Smooth muscle cell of the brain vasculature (primary cell): ENCODE measurements around the gene GLYR1.

Experiments
- DNase-seq: peaks from one replicate; pipeline ENCODE4 v3.0.0-alpha.2; 2012; ENCODE audit warnings: low read depth, low spot score

GLYR1 gene

GRCh38 chr16:4806280-4806679 is 40.8 kb downstream of the GLYR1 start:
- no peak for DNase-seq

- no peak for DNase-seq
Measured at GRCh38 chr16:4805231-4805630, 41.9 kb downstream of the GLYR1 start.

GRCh38 chr16:4803898-4804762 is 43.0 kb downstream of the GLYR1 start:
- DNase-seq: no peak

- no peak for DNase-seq
Measured at GRCh38 chr16:4803401-4803844, 43.7 kb downstream of the GLYR1 start.

GRCh38 chr16:4802659-4803287 is 44.3 kb downstream of the GLYR1 start:
- DNase-seq: peak; percentile 79

DNA sequence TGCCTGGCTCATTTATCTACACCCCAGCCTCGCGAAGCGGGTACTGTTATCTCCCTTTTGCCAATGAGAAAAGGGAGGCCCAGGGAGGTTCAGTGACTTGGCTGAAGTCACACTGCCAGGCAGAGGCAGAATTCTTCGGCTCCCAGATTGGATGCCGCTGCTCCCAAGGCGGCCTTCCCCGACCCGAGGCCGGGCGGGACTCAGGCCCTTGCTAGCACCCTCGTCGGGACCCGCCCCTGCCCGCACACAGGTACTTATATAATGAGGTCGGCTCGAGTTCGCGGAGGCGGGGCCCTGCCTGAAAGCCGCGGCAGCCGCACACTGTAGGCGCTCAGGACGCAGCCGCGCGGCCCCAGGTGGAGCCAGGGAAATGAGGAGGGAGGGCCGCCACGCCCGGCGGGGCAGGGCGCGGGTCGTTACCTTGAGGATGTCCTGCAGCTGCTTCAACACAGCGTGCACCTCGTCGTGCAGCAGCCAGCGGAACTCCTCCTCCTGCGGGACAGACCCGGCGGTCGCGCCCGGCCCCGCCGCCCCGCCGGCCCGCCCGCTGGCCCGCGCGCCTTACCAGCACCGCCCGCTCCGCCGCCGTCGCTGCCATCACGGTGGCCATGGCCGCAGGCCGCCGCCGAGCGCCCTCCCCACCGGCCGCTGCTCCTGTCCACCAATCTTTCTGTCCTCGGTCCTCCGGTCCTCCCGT is 45.0 kb downstream of the GLYR1 start, which contains the start of gene ROGDI:
ROGDI (minus strand) TSS at position 672 of the 697 bp plus-strand sequence; CDS start at position 610, 62 bp downstream.
- no peak for DNase-seq

DNA sequence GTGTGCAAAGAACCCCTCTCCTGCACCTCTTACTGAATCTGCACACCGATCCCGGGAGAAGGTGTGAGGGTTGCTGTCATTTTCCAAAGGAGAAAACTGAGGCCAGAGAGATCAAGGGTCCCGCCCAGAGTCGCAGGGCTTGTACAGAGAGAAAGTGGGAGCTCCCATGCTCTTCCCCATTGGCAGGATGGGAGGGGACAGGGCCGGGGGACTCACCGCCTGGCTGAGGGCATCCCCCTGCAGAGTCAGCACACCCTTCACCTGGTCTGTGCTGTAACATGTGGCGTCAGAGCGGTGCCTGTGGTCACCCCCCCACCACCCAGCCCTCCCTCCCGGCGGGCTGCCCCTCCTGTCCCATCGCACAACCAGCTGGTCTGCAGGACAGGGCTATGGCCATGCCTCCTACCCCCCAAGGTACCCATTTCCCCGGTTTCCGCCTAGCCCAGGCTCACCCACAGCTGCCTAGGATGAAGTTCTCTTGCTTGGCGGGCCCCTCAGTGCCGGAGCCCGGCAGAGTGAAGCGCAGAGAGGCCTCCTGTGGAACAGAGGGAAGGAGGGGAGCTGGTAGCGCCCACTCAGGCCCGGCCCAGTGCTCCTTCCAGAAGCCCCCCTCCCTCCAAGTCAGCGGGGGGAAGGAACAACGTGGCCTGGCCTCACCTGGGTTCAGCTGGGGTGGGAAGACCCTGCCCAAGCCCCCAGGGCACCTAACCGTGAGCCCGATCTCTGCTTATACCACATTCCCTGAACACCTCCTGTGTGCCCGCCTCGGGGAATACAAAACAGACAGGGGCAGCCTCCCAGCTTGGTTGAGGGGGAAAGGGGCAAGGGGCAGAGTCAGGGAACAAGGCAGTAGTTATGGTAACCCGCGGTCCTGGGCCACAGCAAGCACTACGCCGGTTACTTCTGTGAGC is 45.8 kb downstream of the GLYR1 start:
- no peak for DNase-seq

DNA sequence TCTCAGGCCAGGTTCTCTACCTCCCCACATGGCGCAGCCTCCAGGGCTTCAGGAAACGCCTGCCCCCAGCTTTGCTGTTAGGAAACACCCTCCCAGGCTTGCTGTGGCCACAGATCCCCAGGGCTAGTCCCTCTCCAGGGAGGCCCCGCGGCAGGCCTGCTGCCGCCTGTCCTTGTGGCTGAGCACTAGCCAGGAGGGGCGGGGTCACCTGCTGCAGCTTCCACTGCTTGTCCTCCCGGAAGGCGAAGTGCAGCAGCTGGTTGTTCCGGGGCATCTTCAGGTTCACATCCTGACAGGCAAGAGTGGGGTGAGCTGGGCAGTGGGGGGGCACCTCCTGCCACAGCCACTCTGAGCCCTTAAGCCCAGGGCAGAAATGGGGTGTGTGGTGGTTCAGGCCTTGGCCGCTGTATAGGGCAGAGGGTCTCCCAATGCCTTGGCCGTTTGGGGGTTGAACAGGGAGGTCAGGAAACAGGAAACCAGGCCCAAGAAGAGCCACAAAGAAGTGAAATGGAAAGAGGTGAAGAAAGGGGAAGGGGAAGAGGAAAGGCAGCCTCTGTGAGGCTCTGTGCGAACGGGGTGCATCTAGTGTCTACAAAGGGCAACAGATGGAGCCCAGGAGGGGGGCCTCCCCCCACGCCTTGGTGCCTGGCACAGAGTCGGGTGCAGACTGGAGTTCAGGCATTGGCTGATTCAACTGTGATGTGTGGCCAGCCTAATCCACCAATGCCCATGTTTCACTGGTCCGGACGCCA is 46.6 kb downstream of the GLYR1 start:
- no peak for DNase-seq

GRCh38 chr16:4799171-4799855 is 47.8 kb downstream of the GLYR1 start:
- no peak for DNase-seq

GRCh38 chr16:4798456-4798855 is 48.6 kb downstream of the GLYR1 start:
- no peak for DNase-seq

- DNase-seq: no peak
Measured at GRCh38 chr16:4797805-4798252, 49.3 kb downstream of the GLYR1 start.

DNA sequence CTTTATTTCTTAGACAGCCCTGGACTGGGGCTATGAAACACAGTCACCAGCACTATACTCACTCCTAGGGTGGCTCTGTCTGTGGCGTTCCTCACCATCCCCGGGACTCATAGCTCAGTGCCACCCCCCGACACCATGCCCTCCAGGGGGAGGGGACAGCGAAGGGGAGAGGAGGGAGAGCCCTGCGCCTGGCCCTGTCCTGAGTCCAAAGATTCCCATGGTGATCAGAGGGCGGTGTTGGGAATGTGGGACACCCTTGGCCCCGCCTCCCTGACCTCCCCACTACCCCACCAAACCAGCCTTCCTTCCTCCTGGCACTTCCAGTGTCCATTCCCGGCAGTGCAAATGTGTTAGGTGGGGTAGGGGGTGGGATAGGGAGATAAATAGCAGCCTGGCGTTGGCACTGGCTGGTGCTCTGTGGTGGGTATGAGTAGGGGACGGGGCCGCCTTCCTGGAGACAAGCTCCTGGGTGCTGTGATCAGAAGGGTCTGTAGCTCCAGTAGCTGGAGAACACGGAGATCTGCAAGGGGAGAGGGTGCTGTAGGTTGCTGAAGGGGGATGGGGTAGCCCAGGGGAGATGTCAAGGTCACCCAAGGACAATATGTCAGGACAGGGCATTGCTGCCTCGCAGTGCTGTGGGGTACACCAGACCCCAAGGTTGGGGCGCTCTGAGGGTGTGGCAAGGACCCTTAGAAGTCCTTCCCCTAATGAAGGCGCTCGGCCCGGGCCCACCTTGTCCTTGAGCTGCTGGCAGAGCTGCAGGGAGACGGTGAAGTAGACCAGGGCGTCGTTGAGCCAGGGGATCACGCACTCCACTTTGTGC is 49.9 kb downstream of the GLYR1 start:
- no peak for DNase-seq

DNA sequence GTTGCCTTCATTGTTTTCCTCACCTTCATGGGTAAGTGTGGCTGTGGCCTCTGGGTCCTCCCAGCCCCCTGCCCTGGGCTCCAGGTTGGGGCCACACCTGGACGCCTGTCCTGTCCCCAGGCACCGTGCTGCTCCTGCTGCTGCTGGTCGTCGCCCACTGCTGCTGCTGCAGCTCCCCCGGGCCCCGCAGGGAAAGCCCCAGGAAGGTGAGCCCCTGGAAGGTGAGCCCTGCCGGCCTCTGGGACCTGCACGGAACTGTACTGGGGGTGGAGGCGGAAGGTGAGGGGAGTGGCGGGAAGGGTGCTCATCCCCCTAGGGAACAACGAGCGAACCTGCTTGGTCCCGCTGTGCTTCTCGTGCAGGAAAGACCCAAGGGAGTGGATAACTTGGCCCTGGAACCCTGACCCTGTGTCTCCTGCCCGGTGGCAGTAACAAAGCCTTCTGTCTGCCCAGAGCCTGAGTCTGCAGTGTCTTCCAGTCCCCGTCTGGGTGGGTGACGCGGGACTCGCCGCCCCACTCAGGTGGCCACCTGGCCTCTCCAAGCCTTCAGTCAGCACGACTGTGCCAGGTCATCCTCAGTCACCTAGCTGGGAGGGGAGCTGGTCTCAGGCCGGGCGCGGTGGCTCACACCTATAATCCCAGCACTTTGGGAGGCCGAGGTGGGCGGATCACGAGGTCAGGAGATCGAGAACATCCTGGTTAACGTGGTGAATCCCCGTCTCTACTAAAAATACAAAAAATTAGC is 51.1 kb downstream of the GLYR1 start:
- DNase-seq: no peak

DNA sequence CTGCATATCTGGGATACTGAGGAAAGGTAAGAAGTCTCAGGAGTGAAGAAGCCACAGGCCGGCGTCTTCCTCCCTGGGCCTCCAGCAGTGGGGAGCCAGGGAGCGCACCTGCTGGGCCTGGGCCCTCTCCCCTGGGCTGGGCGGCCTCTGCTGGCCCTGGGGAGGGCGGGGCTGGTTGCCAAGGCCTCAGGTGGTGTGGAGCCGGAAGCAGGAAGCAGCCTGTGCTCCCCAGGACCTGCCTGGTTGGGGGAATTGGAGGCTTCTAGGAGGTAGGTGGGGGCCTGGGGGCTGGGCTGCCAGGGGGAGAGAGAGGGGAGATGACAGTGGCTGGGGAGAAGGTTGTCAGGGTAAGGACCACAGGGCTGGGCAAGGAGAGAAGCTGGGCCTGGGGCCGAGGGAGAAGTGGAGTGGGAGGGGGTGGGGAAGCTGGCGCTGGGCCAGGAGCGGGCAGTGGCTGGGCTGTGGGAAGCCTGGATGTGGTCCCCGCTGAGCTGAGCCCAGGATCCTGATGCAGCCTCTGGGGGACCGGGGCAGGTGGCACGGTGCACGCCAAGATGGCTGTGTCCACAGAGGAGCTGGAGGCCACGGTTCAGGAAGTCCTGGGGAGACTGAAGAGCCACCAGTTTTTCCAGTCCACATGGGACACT is 51.8 kb downstream of the GLYR1 start, which contains the start of gene SMIM22:
SMIM22 (plus strand) TSS at position 189 of the 647 bp plus-strand sequence; CDS start at position 555, 366 bp downstream.
- no peak for DNase-seq

GRCh38 chr16:4792951-4793513 is 54.1 kb downstream of the GLYR1 start:
- no peak for DNase-seq

DNA sequence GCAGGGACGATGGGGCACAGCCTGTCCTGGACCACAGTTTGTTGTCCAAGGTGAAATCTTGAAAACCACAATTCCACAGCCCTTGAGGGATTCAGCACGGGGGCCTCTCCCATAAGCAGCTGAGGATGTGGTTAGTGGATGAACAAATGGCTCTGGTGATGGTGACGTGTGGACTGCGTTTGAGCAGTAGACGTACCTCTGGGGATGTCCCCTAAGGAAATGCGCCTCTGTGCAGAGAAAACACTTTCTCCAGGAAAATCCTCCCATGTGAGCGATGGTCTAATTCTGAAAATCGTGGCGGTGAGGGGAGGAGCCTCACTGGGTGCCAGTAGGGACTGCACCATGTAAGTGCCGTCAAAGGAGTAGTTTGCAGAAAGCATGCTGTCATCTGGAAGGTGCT is 56.2 kb downstream of the GLYR1 start:
- DNase-seq: no peak

DNA sequence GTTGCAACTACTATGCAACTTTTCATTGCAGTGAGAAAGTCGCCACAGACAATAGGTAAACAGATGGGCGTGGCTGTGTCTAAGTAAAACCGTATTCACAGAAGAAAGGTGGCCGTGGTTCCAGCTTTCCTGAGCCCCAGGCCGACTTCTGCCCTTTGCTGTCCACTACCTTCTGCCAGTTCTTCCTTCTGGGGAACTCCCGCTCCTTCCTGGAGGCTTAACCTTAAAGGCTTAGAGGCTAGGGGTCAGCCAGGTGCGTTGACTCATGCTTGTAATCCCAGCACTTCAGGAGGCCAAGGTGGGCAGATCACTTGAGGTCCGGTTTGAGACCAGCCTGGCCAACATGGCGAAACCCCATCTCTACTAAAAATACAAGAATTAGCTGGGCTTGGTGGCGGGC is 56.8 kb downstream of the GLYR1 start:
- DNase-seq: no peak
